ENCODE measurements around the gene CORO7.

CORO7 gene

GRCh38 chr16:4385789-4386450 is 30.5 kb downstream of the CORO7 start:
- peaks cover 5% of the 10 kb centered on the region for H3K36me3 ChIP-seq (ENCODE audit: insufficient read depth, low read length)
- no peaks in the 10 kb centered on the region for H3K9me3 ChIP-seq (ENCODE audit: low read length)
- no peak overlapping the region for H3K4me3 ChIP-seq (ENCODE audit: low read depth in 1 of 2, low read length in 2 of 2)
- no peaks in the 10 kb centered on the region for H3K27me3 ChIP-seq (ENCODE audit: control insufficient read depth in 1 of 2, insufficient read depth in 2 of 2, low read length in 2 of 2)
- no peak overlapping the region for H3K9ac ChIP-seq (ENCODE audit: low read length)
- no peak overlapping the region for H3K27ac ChIP-seq (ENCODE audit: low read depth, low read length)
- no peaks in the 10 kb centered on the region for H3K4me1 ChIP-seq (ENCODE audit: insufficient read depth, low read length)

GRCh38 chr16:4385066-4385788 is 31.2 kb downstream of the CORO7 start:
- H3K36me3 ChIP-seq (ENCODE audit: insufficient read depth, low read length), result peaks cover 5% of the 10 kb centered on the region
- H3K4me1 ChIP-seq (ENCODE audit: insufficient read depth, low read length), result peaks cover 5% of the 10 kb centered on the region
- no peak overlapping the region for H3K27ac ChIP-seq (ENCODE audit: low read depth, low read length)
- no peaks in the 10 kb centered on the region for H3K9me3 ChIP-seq (ENCODE audit: low read length)
- H3K4me3 ChIP-seq (ENCODE audit: low read depth in 1 of 2, low read length in 2 of 2), result no peak overlapping the region
- H3K9ac ChIP-seq (ENCODE audit: low read length), result no peak overlapping the region
- no peaks in the 10 kb centered on the region for H3K27me3 ChIP-seq (ENCODE audit: control insufficient read depth in 1 of 2, insufficient read depth in 2 of 2, low read length in 2 of 2)

- H3K27ac ChIP-seq (ENCODE audit: low read depth, low read length), result no peak overlapping the region
- no peak overlapping the region for H3K4me3 ChIP-seq (ENCODE audit: low read depth in 1 of 2, low read length in 2 of 2)
- H3K27me3 ChIP-seq (ENCODE audit: control insufficient read depth in 1 of 2, insufficient read depth in 2 of 2, low read length in 2 of 2), result no peaks in the 10 kb centered on the region
- peaks cover 5% of the 10 kb centered on the region for H3K36me3 ChIP-seq (ENCODE audit: insufficient read depth, low read length)
- H3K9me3 ChIP-seq (ENCODE audit: low read length), result no peaks in the 10 kb centered on the region
- no peak overlapping the region for H3K9ac ChIP-seq (ENCODE audit: low read length)
- peaks cover 8% of the 10 kb centered on the region for H3K4me1 ChIP-seq (ENCODE audit: insufficient read depth, low read length)
Observed at GRCh38 chr16:4384509-4384942, 31.9 kb downstream of the CORO7 start.

GRCh38 chr16:4383591-4384444 is 32.6 kb downstream of the CORO7 start:
- Histone ChIP-seq H3K4me3 (ENCODE audit: low read depth in 1 of 2, low read length in 2 of 2) (no peak overlapping the region), H3K4me1 (ENCODE audit: insufficient read depth, low read length) (peaks cover 8% of the 10 kb centered on the region), H3K9me3 (ENCODE audit: low read length) (no peaks in the 10 kb centered on the region), H3K27ac (ENCODE audit: low read depth, low read length) (no peak overlapping the region), H3K36me3 (ENCODE audit: insufficient read depth, low read length) (peaks cover 5% of the 10 kb centered on the region), H3K9ac (ENCODE audit: low read length) (no peak overlapping the region), H3K27me3 (ENCODE audit: control insufficient read depth in 1 of 2, insufficient read depth in 2 of 2, low read length in 2 of 2) (no peaks in the 10 kb centered on the region)

GRCh38 chr16:4382795-4383357 is 33.5 kb downstream of the CORO7 start:
- Histone ChIP-seq H3K4me1 (ENCODE audit: insufficient read depth, low read length) (peaks cover 8% of the 10 kb centered on the region), H3K27me3 (ENCODE audit: control insufficient read depth in 1 of 2, insufficient read depth in 2 of 2, low read length in 2 of 2) (no peaks in the 10 kb centered on the region), H3K27ac (ENCODE audit: low read depth, low read length) (no peak overlapping the region), H3K36me3 (ENCODE audit: insufficient read depth, low read length) (peaks cover 5% of the 10 kb centered on the region), H3K9ac (ENCODE audit: low read length) (no peak overlapping the region), H3K4me3 (ENCODE audit: low read depth in 1 of 2, low read length in 2 of 2) (no peak overlapping the region), H3K9me3 (ENCODE audit: low read length) (no peaks in the 10 kb centered on the region)

- Histone ChIP-seq H3K27me3 (ENCODE audit: control insufficient read depth in 1 of 2, insufficient read depth in 2 of 2, low read length in 2 of 2) (no peaks in the 10 kb centered on the region), H3K4me3 (ENCODE audit: low read depth in 1 of 2, low read length in 2 of 2) (no peak overlapping the region), H3K9me3 (ENCODE audit: low read length) (no peaks in the 10 kb centered on the region), H3K9ac (ENCODE audit: low read length) (no peak overlapping the region), H3K4me1 (ENCODE audit: insufficient read depth, low read length) (peaks cover 14% of the 10 kb centered on the region), H3K36me3 (ENCODE audit: insufficient read depth, low read length) (peaks cover 5% of the 10 kb centered on the region), H3K27ac (ENCODE audit: low read depth, low read length) (no peak overlapping the region)
Observed at GRCh38 chr16:4381935-4382794, 34.2 kb downstream of the CORO7 start.

- Histone ChIP-seq H3K27me3 (ENCODE audit: control insufficient read depth in 1 of 2, insufficient read depth in 2 of 2, low read length in 2 of 2) (no peaks in the 10 kb centered on the region), H3K4me1 (ENCODE audit: insufficient read depth, low read length) (peaks cover 21% of the 10 kb centered on the region), H3K36me3 (ENCODE audit: insufficient read depth, low read length) (peaks cover 5% of the 10 kb centered on the region), H3K9me3 (ENCODE audit: low read length) (no peaks in the 10 kb centered on the region), H3K27ac (ENCODE audit: low read depth, low read length) (no peak overlapping the region), H3K9ac (ENCODE audit: low read length) (no peak overlapping the region), H3K4me3 (ENCODE audit: low read depth in 1 of 2, low read length in 2 of 2) (no peak overlapping the region)
Observed at GRCh38 chr16:4381072-4381934, 35.1 kb downstream of the CORO7 start.

GRCh38 chr16:4380119-4381063 is 36.0 kb downstream of the CORO7 start:
- Histone ChIP-seq H3K36me3 (ENCODE audit: insufficient read depth, low read length) (peaks cover 5% of the 10 kb centered on the region), H3K27me3 (ENCODE audit: control insufficient read depth in 1 of 2, insufficient read depth in 2 of 2, low read length in 2 of 2) (no peaks in the 10 kb centered on the region), H3K9me3 (ENCODE audit: low read length) (no peaks in the 10 kb centered on the region), H3K27ac (ENCODE audit: low read depth, low read length) (no peak overlapping the region), H3K9ac (ENCODE audit: low read length) (no peak overlapping the region), H3K4me3 (ENCODE audit: low read depth in 1 of 2, low read length in 2 of 2) (no peak overlapping the region), H3K4me1 (ENCODE audit: insufficient read depth, low read length) (peaks cover 28% of the 10 kb centered on the region)

- Histone ChIP-seq H3K9ac (ENCODE audit: low read length) (no peak overlapping the region), H3K4me3 (ENCODE audit: low read depth in 1 of 2, low read length in 2 of 2) (no peak overlapping the region), H3K27me3 (ENCODE audit: control insufficient read depth in 1 of 2, insufficient read depth in 2 of 2, low read length in 2 of 2) (no peaks in the 10 kb centered on the region), H3K27ac (ENCODE audit: low read depth, low read length) (peak overlapping the region; percentile 7), H3K4me1 (ENCODE audit: insufficient read depth, low read length) (peaks cover 39% of the 10 kb centered on the region), H3K9me3 (ENCODE audit: low read length) (no peaks in the 10 kb centered on the region), H3K36me3 (ENCODE audit: insufficient read depth, low read length) (peaks cover 4% of the 10 kb centered on the region)
Observed at GRCh38 chr16:4378999-4379690, 37.3 kb downstream of the CORO7 start.
